GM23338 (cell line): ENCODE measurements around the gene PTPRN2.

ENCODE experiments used
- CREB1 ChIP-seq: fragments of 250-450 bp; sonication (Bioruptor Pico); IDR thresholded peaks from 2 replicates; pipeline ENCODE4 v1.5.0; 2020; ENCODE audit warnings: low read depth, mild to moderate bottlenecking, moderate library complexity
- CTCF ChIP-seq, 2 experiments: fragments of 200-600 bp in 1 of 2; sonication (generic) in 1 of 2; conservative IDR thresholded peaks; 2 replicates each; pipeline versions ENCODE4 v1.5.1 to v1.6.1; 2016 to 2017; ENCODE audit warnings: antibody characterized with exemption in 2 of 2, low read depth in 2 of 2, mild to moderate bottlenecking in 2 of 2, moderate library complexity in 1 of 2
- EZH2 ChIP-seq: fragments of 200-600 bp; sonication (generic); IDR thresholded peaks from one replicate; pipeline ENCODE4 v1.8.0; 2017; ENCODE audit warnings: antibody characterized with exemption, mild to moderate bottlenecking, low read depth; ENCODE audit not compliant: unreplicated experiment

GRCh38 chr7:157827045-157827862, 760.4 kb downstream of the PTPRN2 start:
- TF ChIP-seq EZH2 (no peak), CTCF (conservative IDR thresholded peaks at IDR 0.05; ENCODE audit: low read depth in 2 of 2) (no peak), CREB1 (no peak)
